Activated naive CD4-positive, alpha-beta T cell (primary cell): Measurements from ENCODE around the gene RBPJ.

ENCODE experiments used
- DNase-seq, 4 experiments: peaks; one replicate each; lab custom pipeline; 2025; lab: John Stamatoyannopoulos, UW

The RBPJ gene

DNA sequence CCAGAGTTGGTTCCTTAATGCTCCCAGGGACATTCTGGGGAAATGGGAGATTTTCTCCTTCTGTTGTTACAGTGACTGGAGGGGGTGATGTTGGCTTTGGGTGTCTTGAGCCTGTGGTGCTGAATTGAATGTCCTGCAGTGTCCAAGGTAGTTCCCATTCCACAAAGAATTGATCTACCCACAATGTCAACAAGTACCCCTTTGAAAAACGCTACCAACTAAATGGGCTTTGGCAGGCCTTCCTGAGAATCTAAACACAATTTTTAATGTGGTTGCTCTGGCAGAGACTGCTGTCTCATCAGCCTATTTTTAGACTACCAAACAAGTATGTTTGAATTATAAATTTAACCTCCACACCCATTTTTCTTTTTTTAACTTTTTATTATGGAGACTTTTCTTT is 100.1 kb downstream of the RBPJ start:
- DNase-seq: no peak

DNA sequence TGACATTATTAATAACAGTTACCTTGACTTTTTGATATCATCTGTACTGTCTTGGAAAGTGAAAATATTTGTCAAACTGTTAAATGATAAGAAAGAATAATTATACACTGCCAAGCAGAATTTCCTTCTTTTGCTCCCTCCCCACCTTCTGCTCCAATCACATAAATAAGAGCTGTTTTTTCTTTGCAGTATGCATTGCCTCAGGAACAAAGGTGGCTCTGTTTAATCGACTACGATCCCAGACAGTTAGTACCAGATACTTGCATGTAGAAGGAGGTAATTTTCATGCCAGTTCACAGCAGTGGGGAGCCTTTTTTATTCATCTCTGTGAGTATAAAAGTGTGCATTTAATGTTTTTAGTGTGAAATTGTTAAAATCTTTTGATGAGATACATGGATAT is 103.3 kb downstream of the RBPJ start:
- DNase-seq: no peak

- DNase-seq: no peak
Measured at GRCh38 chr4:26424838-26425237, 104.0 kb downstream of the RBPJ start.

DNA sequence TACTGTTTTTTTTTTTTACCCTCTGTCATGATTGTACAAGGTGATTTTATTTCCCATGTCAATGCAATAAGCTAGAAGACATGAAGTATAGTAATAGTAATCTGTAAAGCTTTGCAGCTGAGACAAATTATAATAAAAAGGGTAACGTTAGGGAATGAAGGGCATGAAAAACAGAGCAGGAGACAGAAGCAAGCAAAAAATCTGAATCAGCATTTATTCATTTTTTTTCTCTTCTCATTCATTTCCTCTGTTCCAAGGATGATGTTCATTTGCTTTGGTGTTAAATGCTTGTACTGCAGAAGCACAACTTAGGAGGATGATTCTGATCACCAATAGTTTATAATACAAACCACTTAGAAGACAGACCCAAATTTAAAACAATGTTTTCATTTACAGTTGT is 105.1 kb downstream of the RBPJ start:
- no peak for DNase-seq

DNA sequence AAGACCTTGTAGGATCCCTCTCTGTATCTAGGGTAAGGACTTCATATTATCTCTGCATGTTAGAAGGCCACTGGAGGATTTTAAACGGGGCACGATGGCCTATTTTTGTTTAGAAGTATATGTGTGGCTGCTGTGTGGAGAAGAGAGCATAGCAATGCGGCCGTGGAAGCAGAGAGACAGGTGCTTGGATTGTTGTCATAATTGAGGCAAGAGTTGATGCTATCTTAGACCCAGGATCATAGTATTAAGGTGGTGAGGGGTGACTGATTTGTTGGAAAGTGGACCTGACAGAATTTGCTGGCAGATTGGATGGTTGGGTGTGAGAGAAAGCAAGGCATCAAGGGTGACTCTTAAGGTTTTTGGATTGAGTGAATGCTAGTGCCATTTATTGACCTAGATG is 106.1 kb downstream of the RBPJ start:
- no peak for DNase-seq

GRCh38 chr4:26429910-26430309 is 109.1 kb downstream of the RBPJ start:
- DNase-seq: no peak

- DNase-seq: no peak
Measured at GRCh38 chr4:26431461-26432180, 110.8 kb downstream of the RBPJ start.

- DNase-seq: no peak
Measured at GRCh38 chr4:26432419-26432818, 111.6 kb downstream of the RBPJ start.

- DNase-seq: no peak
Measured at GRCh38 chr4:26433556-26433955, 112.7 kb downstream of the RBPJ start.

DNA sequence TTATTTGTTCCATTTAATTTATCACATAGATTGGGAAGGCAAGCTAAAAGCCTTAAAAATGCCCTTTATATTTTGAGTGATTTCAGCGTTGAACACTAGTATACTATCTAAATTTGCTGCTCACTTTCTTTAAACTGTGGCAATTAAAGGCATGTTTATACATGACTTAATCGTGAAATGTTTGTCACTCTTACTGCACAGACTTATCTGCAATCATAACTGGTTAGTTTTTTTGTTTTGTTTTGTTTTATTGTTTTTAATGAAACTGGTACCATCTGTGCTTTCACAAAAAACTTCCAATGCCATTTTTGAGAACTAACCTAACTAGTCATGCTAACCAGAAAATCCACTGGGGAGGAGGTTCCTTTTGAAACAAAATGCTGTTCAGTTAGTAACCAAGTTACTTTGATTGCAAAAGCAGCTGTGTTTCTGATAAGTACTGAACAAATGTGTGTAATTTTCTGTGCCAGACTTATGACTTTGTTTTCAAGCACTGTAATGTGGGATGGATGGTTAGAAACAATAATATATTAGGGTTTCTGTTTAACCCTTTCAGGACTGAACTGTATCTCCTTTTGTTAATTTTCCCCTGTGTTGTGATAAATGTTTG is 113.3 kb downstream of the RBPJ start:
- DNase-seq: no peak

GRCh38 chr4:26441102-26441501 is 120.3 kb downstream of the RBPJ start:
- DNase-seq: no peak

DNA sequence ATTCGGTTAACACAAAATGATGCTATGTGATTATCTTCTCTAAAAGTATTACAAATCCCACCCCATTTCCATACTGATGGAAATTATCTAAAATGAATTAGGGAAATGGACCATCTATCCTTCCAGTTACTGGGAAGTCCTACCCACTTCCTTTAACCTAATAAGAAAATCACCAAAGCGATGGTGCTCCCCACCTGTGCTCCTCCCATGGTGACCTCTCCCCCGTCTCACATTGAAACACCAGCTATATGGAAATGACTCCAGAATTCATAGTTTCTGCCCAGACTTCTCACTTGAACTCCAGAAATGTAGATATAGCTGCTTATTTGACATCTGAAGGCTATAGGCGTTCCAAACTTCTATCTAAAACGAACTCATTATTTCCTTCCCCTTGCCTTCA is 121.0 kb downstream of the RBPJ start:
- DNase-seq: no peak

- no peak for DNase-seq
Measured at GRCh38 chr4:26447378-26447777, 126.6 kb downstream of the RBPJ start.

GRCh38 chr4:26450418-26450817 is 129.6 kb downstream of the RBPJ start:
- no peak for DNase-seq

GRCh38 chr4:26451597-26451996 is 130.8 kb downstream of the RBPJ start:
- no peak for DNase-seq

DNA sequence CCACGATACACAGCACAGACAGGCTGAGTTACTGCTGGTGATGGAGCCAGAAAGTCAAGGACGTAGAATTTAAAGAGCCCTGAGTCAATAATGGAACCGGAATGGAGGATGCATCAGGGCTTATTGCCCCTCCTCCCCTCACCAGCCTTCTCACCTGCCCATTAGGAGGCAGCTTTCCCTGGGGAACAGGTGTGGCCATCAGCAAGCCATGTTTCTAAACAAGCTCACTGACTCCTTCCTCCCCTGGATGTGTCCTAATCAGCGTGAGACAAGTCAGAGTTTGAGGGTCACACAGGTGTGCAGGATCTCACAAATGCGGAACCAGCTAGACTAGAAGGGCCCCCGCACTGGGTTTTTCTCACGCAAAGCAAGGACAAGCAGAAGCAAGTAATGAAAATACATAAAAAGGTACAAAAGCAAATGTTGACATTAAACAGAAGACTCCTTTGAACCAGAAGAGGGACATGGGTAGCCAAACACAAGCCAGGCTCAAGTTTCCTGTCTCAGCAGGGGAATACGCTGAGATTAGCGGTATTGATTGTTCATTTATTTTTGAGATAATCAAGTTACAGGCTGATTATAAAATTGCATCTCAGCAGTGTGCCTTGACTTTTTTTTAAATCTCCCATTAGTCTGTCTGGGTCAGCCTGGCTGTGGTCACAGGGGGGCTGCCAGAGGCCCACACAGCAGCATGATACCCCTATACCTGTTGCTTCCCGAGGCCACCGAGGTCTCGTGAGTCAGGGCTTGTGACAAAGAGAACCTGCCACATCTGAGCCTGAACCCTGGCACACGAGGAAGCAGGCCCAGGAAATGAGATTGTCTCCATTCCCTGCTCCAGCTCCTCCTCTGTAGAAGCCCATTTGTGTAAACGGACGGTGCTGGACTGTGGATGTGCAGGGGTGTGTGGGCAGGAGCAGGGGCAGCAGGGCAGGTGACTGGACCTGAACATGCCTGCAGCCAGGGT is 132.0 kb downstream of the RBPJ start:
- DNase-seq: no peak

DNA sequence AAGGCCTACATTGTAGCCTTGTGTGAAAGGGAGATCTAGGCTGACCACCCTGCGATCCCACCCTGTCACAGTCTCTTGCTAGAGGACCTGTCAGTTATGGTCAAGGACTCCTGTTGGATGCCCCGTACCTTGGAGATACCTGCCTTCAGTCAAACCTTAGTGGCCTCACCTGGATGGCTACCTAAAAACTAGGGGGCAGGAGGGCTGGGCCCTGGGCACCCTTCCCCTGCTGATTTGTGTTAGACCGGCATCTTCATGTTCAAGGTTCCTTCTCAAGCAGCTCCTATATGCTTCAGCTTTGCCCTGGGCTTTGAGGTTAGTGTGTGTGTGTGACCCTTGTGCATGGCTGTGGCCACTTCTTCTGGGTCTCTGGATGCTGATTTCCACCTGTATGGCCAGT is 134.1 kb downstream of the RBPJ start:
- DNase-seq: no peak

DNA sequence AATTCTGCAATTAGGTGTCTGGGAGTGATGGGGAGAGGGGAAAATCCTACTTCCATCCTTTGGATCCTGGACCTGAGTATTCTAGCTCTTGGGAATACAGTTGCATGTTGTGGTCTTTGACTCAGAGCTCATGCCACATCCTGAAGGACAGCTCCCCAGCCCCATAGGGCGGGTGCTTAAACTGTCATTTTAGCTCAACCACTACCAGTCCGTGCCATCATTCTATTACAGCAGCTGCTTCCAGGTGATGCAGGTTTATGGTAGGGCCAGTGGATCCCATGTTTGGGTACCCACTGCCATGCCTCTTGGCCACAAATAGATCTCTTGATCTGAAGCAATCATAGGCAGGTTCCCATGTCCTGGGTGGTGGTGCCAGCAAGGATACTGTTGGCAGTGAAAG is 134.8 kb downstream of the RBPJ start:
- no peak for DNase-seq

DNA sequence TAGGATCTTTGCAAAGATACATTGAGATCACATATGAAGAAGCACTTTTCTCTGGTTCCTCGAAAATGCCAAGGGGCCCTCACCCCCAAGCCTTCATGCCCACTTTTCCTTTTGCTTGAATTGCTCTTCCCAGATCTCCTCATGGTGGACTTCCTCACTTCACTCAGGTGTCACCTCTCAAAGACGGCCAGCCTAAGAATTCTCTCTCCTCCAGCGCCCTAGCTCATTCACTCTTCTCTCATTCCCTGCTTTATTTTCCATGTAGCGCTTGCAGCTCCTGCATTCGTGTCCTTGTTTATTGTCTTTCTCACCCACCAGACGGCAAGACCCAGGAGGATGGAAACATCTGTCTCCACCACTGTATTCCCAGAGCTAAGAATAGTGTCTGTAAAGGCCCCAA is 136.6 kb downstream of the RBPJ start:
- no peak for DNase-seq

DNA sequence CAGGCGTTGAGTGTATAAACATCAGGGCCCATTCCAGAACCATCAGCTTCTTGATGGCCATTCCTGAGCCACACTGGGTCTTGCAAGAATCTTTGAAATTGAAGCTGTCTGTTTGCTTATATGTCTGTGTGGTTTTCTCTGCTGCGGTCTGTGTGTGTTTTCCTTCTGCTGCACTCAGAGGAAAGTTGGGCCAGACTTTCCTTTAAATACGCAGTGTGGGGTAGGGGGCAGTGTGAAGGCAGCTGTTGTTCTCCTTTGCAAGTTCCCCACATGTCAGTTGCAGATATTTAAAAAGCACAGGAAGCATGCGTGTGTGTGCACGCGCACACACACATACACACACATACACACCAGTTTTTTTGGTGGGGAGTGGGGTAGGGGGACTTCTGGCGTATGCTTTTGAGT is 137.3 kb downstream of the RBPJ start:
- DNase-seq: no peak

GRCh38 chr4:26459054-26459755 is 138.4 kb downstream of the RBPJ start:
- DNase-seq: no peak
